Tibial nerve (tissue), 4 donors: ENCODE data around the gene HMCN2.

ENCODE experiments used
- CTCF ChIP-seq, 5 experiments: fragments of 200-600 bp in 3 of 5; fragments of 450-650 bp in 2 of 5; sonication (generic) in 3 of 5; IDR thresholded peaks; one replicate each; pipeline ENCODE4 v1.5.1; 2016 to 2019; ENCODE audit warnings: antibody characterized with exemption in 5 of 5, mild to moderate bottlenecking in 3 of 5, moderate library complexity in 2 of 5
- EP300 ChIP-seq, 2 donors: sonication (generic); formaldehyde crosslinking; IDR thresholded peaks; one replicate each; pipeline ENCODE4 v1.6.1; 2017; ENCODE audit warnings: antibody characterized with exemption in 2 of 2, mild to moderate bottlenecking in 1 of 2
- POLR2A ChIP-seq, 2 donors: fragments of 450-650 bp; IDR thresholded peaks; one replicate each; pipeline ENCODE4 v1.6.1; 2017; ENCODE audit warnings: antibody characterized with exemption in 2 of 2, mild to moderate bottlenecking in 2 of 2, moderate library complexity in 2 of 2

DNA sequence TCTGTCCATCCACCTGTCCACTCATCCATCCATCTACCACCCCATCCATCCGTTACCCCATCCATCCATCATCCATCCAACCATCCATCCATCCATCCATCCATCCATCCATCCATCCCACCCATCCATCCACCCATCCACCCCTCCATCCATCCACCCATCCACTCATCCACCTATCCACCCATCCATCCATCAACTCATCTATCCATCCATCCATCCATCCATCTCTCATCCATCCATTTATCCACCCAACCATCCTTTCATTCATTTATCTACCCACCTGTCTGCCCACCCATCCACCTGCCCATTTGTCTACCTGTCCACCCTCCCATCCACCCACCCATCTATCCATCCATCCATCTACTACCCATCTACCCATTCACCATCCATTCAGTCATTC is 95.1 kb downstream of the HMCN2 start:
- no peak for TF ChIP-seq CTCF (IDR thresholded peaks at IDR 0.05)
- TF ChIP-seq EP300 (IDR thresholded peaks at IDR 0.05) = no peak
- no peak for TF ChIP-seq POLR2A (IDR thresholded peaks at IDR 0.05)
